Right lobe of liver (tissue), 4 donors: Measurements from ENCODE around the gene CNTN5.

Source experiments
- CTCF ChIP-seq, 4 donors: fragments of 200-600 bp in 3 of 4; fragments of 450-650 bp in 1 of 4; IDR thresholded peaks; one replicate each; pipeline versions ENCODE4 v1.5.1 to v1.8.0; 2016 to 2022; ENCODE audit warnings: antibody characterized with exemption in 4 of 4, mild to moderate bottlenecking in 2 of 4
- POLR2A ChIP-seq: fragments of 450-650 bp; IDR thresholded peaks from one replicate; pipeline ENCODE4 v1.6.1; 2017; ENCODE audit warnings: antibody characterized with exemption, mild to moderate bottlenecking
- donor health status: DM: no; HTN: no; CAD: no.
- donor health status: DM: no; HTN: no; CAD: no.
- donor health status: DM: no; HTN: yes; CAD: no.

- TF ChIP-seq POLR2A, result no peak
- no peak for TF ChIP-seq CTCF (IDR thresholded peaks at IDR 0.05)
Measured at GRCh38 chr11:100294748-100295147, 1274.0 kb downstream of the CNTN5 start.
